Activated naive CD8-positive, alpha-beta T cell (primary cell): ENCODE results near the gene FARP1.
"Not testable (repeated sequence)": the region's sequence is repeated elsewhere in the genome, so short reads cannot be mapped to it uniquely, and the experiment has no call there.

Experiments
- H3K27ac Mint-ChIP-seq: one replicate; pipeline ENCODE4 v1.8.0; 2021; ENCODE audit warnings: mixed read lengths
- H3K27me3 Mint-ChIP-seq: one replicate; pipeline ENCODE4 v1.8.0; 2021; ENCODE audit warnings: mixed read lengths
- H3K36me3 Mint-ChIP-seq: one replicate; pipeline ENCODE4 v1.8.0; 2021; ENCODE audit warnings: mixed read lengths
- H3K4me1 Mint-ChIP-seq: one replicate; pipeline ENCODE4 v1.8.0; 2021; ENCODE audit warnings: low read depth, mixed read lengths
- H3K4me3 Mint-ChIP-seq: one replicate; pipeline ENCODE4 v1.8.0; 2021; ENCODE audit warnings: mild to moderate bottlenecking, mixed read lengths
- H3K9me3 Mint-ChIP-seq: one replicate; pipeline ENCODE4 v1.8.0; 2021; ENCODE audit warnings: low read depth, mixed read lengths

The FARP1 gene

DNA sequence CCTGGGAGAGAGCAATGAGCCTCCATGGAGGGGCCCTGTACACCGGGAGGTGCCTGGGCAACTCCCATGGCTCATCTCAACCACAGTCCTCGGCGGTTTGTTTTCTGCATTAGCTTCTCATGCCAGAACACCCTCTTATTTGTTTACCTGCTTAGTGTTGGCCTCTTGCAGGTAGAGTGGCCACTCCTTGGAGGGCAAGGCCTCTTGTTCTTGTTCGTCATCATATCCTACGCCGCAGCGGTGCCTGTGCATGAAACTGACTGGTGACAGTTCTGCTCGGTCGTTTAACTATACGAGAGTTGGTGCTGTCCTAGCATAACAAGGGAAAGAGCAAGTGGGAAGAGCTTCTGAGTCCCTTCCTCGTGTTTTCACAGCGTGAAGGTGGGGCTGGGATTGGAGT lies 74.7 kb downstream of the FARP1 start:
- no peaks in the 10 kb centered on the region for H3K9me3 Mint-ChIP-seq
- no peak overlapping the region for H3K27ac Mint-ChIP-seq
- no peak overlapping the region for H3K4me3 Mint-ChIP-seq
- no peaks in the 10 kb centered on the region for H3K36me3 Mint-ChIP-seq
- peaks cover 4% of the 10 kb centered on the region for H3K27me3 Mint-ChIP-seq
- no peaks in the 10 kb centered on the region for H3K4me1 Mint-ChIP-seq

DNA sequence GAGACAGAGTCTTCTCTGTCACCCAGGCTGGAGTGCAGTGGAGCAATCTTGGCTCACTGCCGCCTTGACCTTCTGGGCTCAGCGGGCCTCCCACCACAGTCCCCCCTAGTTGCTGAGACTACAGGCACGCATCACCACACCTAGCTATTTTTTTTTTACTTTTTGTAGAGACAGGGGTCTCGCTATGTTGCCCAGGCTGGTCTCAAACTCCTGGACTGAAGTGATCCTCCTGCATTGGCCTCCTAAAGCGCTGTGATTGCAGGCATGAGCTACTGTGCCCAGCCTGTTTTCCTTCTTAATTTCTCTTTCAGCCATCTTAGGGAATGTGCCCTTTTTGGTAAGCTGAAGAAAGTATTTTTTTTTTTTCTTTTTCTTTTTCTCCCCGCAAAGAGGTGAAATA lies 76.8 kb downstream of the FARP1 start:
- no peaks in the 10 kb centered on the region for H3K36me3 Mint-ChIP-seq
- no peaks in the 10 kb centered on the region for H3K4me1 Mint-ChIP-seq
- H3K4me3 Mint-ChIP-seq, result no peak overlapping the region
- no peak overlapping the region for H3K27ac Mint-ChIP-seq
- H3K27me3 Mint-ChIP-seq, result peaks cover 5% of the 10 kb centered on the region
- H3K9me3 Mint-ChIP-seq, result no peaks in the 10 kb centered on the region

DNA sequence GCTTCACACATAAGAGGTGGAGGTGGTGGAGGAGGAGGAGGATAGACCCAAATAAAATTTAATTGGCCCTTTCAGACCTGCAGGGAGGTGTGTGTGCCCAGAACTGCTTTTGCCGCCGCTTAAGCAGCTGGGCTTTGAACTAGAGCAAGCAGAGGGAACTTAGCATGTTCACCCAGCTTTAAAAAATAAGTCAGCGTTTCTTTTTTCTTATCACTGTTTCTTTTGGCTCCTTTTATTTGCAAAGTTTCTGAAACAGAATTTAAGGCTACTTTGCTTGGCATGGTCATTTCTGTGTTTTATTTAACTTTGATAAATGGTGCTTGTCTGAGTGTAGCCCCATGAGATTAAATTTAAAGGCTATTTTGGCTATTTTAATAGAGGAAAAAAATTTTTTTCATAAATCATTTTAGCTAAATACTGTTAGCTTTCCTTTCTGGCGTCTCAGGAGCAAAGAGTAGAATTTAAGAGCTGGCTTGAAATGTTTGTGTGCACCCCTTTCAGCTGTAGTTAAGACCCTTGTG lies 77.4 kb downstream of the FARP1 start:
- Mint-ChIP-seq H3K9me3 (no peaks in the 10 kb centered on the region), H3K36me3 (no peaks in the 10 kb centered on the region), H3K4me3 (no peak overlapping the region), H3K4me1 (no peaks in the 10 kb centered on the region), H3K27ac (no peak overlapping the region), H3K27me3 (peaks cover 5% of the 10 kb centered on the region)

DNA sequence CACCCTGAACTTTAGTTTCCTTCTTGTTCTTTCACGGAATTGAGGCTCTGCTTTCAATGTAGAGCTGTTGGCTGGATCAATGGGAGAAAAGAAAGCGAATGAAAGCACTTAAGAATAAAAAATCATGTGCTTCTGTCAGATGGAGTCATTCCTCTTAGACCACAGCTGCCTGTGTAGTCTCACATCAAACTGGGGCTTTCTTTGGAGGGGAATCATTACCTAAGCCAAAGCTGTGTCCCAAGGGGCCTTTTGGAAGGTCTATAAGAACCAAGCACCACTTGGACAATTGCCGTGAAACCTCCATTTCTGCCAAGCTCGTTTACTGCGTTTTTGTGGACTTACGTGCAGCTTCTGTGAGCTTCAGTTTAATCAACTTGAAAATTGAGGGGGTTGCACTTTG lies 78.3 kb downstream of the FARP1 start:
- Mint-ChIP-seq H3K4me3 (no peak overlapping the region), H3K9me3 (no peaks in the 10 kb centered on the region), H3K36me3 (no peaks in the 10 kb centered on the region), H3K27ac (no peak overlapping the region), H3K27me3 (peaks cover 5% of the 10 kb centered on the region), H3K4me1 (no peaks in the 10 kb centered on the region)

DNA sequence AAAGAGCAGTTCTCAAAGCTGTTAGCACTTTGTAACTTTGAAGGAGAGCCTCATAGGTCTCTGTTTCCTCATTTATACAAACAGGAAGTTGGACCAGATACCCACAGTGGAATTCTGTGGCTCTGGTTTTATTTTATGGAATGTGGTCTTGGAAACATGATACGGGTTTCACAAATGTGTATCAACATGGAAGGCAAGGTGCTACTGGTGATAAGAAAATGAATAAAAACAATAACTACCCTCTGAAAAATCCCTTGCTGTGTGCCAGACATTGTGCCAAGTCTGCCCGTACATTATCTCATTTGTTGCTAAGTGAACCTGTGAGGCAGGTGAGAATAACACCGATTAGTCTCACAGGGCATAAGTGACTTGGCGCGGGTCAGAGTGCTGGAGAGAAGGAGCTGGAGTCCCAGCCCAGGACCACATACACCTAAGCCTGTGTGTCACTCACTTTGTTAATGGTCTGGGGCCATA lies 79.2 kb downstream of the FARP1 start:
- H3K4me3 Mint-ChIP-seq, result no peak overlapping the region
- H3K4me1 Mint-ChIP-seq, result no peaks in the 10 kb centered on the region
- no peaks in the 10 kb centered on the region for H3K9me3 Mint-ChIP-seq
- peaks cover 5% of the 10 kb centered on the region for H3K27me3 Mint-ChIP-seq
- no peak overlapping the region for H3K27ac Mint-ChIP-seq
- H3K36me3 Mint-ChIP-seq, result no peaks in the 10 kb centered on the region

DNA sequence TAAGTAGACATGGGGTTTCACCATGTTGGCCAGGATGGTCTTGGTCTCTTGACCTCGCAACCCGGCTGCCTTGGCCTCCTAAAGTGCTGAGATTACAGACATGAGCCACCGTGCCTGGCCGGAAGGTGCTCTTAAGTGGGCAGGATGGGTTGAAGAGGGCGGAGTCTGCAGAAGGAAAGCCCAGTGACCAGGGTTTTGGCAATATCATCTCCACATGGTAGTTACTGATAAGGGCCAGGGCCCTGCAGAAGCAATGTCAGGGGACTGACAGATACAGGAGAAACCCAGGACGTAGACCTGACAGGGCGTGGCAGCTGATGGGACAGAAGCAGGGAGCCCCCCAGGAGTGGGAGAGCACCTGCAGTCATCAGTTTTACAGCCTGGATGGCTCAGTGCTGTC lies 79.9 kb downstream of the FARP1 start:
- H3K9me3 Mint-ChIP-seq, result no peaks in the 10 kb centered on the region
- H3K4me1 Mint-ChIP-seq, result no peaks in the 10 kb centered on the region
- no peaks in the 10 kb centered on the region for H3K36me3 Mint-ChIP-seq
- H3K27ac Mint-ChIP-seq, result no peak overlapping the region
- peaks cover 5% of the 10 kb centered on the region for H3K27me3 Mint-ChIP-seq
- H3K4me3 Mint-ChIP-seq, result no peak overlapping the region

DNA sequence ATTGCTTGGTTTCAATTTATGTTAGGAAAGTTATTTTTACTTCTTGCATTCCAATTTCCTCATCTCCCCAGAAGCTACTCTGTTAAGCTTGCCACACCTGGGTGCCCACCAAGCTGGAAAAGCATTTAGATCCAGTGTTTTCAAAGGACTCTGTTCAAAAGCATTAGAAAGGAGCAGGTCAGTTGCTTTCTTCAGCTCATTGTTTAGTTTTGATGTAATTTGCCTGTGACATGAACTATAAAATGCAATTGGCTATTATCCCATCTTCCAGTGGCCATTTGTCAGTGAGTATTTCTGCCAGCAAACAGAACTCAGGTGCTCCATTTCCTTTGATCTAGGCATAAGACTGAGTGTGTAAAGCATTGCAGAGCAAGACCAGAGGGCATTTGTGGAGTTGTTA lies 80.8 kb downstream of the FARP1 start:
- Mint-ChIP-seq H3K36me3 (no peaks in the 10 kb centered on the region), H3K4me1 (no peaks in the 10 kb centered on the region), H3K4me3 (no peak overlapping the region), H3K27ac (no peak overlapping the region), H3K9me3 (no peaks in the 10 kb centered on the region), H3K27me3 (peaks cover 5% of the 10 kb centered on the region)

DNA sequence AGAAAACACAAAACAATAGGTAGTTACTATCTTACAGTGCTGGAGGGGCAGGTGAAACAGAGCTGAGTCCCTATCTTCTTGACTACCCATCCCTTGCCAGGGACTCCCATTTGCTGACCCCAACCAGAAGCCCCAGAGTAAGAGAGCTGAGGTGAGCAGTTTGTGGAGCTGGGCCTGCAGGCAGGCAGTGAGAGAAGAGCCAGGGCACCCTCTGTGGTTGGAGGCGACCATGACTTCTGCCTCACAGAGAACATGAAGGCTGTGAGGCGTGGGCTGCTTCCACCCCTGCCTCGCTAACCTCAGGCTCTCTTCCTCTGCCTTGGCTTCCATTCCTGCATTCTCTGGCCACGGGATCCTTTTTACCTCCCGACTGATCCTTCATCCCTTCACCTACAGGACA lies 81.7 kb downstream of the FARP1 start:
- no peak overlapping the region for H3K27ac Mint-ChIP-seq
- H3K4me1 Mint-ChIP-seq, result no peaks in the 10 kb centered on the region

DNA sequence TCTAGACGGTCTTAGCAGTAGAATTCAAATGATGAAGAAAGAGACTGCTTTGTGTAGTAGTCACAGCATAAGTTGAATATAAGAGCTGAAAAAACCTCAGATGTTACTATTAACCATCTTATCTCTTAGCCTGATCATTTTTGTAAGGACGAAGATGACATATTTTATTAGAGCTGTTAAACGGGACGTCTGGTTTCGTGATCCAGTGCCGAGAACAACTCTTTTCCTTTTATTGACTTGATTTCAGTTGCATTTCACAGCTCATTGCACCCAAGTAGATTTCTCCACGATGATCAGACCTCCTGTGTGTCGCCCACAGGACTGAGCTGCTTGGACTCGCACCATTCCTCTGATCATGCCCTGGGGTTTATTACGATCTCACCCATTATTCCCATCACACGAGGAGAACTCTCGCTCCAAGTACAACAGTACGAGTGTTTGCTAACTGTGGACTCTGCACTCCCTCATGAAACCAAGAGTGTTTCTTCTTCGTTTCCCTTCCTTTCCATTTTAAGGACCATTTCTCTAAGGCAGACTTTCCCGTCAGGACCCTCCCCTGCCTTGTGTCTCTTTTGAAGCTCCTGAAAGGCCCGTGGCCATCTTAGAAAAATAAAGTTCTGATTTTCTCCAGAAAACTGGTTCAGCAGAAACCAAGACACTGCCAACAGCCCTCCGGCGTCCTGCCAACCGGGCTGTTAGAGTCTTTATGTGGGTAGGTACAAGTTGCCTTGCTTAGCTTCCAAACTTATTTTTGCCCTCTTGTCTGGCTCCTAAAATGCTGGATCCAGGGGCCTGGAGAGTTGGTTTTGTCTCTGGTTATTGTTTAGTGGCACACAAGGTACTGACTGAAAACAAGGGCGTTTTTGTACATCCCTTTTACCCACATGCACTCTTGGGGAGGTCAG lies 82.4 kb downstream of the FARP1 start:
- no peaks in the 10 kb centered on the region for H3K36me3 Mint-ChIP-seq
- H3K27me3 Mint-ChIP-seq, result peaks cover 5% of the 10 kb centered on the region
- no peak overlapping the region for H3K4me3 Mint-ChIP-seq
- no peaks in the 10 kb centered on the region for H3K9me3 Mint-ChIP-seq
- no peak overlapping the region for H3K27ac Mint-ChIP-seq
- H3K4me1 Mint-ChIP-seq, result no peaks in the 10 kb centered on the region

More for the DNA sequence above, 81.7 kb downstream of the FARP1 start:
- H3K9me3 Mint-ChIP-seq, result no peaks in the 10 kb centered on the region
- H3K27me3 Mint-ChIP-seq, result peaks cover 5% of the 10 kb centered on the region
- no peak overlapping the region for H3K4me3 Mint-ChIP-seq
- no peaks in the 10 kb centered on the region for H3K36me3 Mint-ChIP-seq

DNA sequence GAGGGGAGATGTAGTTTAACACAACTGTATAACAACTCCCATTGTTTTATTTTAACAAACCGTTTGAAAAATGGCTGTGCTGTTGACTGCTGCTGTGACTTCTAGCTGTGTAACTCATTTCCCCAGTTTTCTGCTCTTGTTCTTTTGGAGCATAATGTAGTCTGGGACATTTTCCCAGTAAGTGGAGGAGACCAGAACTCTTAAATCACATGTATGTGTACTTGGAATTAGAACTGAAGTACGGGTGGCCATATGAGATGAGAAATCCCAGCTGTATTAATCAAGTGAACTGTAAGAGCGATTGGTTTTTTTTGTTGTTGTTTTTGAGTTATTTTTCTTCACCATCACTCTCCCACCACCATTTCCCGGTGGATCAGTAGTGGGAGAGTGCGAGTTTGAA lies 83.6 kb downstream of the FARP1 start:
- H3K36me3 Mint-ChIP-seq, result no peaks in the 10 kb centered on the region
- H3K4me3 Mint-ChIP-seq, result no peak overlapping the region
- H3K9me3 Mint-ChIP-seq, result peaks cover 5% of the 10 kb centered on the region
- H3K27ac Mint-ChIP-seq, result no peak overlapping the region
- H3K4me1 Mint-ChIP-seq, result no peaks in the 10 kb centered on the region
- H3K27me3 Mint-ChIP-seq, result peaks cover 5% of the 10 kb centered on the region

DNA sequence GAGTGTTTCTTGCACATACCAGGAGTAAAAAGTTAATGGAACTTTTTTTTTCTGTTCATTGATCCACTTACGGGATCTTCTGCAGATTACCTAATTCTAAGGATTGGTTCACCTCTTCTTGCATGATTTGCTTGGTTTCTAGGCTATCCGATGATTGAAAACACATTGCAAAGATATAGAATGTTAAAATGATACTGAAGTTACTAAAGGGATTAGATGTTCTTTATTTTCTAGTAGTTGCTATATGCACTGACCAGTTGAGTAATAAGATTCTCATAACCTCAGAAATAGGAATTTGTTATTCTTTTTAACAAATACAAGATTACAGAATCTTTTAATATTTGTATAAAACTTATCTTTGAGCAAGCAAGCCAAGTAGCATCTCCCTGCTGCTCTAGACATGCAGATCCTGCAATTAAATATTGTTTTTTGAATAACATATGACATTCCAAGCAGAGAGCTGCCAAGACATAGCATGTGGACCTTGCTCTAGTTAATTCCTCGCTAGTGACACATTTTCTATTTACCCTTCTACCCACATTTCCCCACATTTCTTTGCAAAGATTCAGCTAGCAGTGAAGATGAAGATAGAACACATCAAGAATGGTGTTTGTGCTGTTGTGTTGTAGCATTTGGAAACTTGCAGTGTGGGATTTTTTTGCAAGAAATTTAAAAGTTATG lies 85.9 kb downstream of the FARP1 start:
- Mint-ChIP-seq H3K27ac (no peak overlapping the region), H3K36me3 (no peaks in the 10 kb centered on the region), H3K4me3 (no peak overlapping the region), H3K4me1 (no peaks in the 10 kb centered on the region), H3K27me3 (peaks cover 1% of the 10 kb centered on the region), H3K9me3 (peaks cover 5% of the 10 kb centered on the region)

DNA sequence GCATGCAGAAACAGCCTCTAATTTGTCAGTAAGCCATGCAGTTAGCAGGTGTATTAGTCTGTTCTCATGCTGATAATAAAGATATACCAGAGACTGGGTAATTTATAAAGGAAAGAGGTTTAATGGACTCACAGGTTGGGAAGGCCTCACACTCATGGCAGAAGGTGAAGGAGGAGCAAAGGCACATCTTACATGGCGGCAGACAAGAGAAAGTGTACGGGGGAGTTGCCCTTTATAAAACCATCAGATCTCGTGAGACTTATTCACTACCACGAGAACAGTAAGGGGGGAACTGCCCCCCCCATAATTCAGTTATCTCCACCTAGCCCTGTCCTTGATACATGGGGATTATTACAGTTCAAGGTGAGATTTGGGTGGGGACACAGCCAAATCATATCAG lies 87.9 kb downstream of the FARP1 start:
- H3K4me1 Mint-ChIP-seq, H3K4me3 Mint-ChIP-seq, H3K9me3 Mint-ChIP-seq, H3K27me3 Mint-ChIP-seq, H3K36me3 Mint-ChIP-seq, H3K27ac Mint-ChIP-seq: not testable (repeated sequence)

DNA sequence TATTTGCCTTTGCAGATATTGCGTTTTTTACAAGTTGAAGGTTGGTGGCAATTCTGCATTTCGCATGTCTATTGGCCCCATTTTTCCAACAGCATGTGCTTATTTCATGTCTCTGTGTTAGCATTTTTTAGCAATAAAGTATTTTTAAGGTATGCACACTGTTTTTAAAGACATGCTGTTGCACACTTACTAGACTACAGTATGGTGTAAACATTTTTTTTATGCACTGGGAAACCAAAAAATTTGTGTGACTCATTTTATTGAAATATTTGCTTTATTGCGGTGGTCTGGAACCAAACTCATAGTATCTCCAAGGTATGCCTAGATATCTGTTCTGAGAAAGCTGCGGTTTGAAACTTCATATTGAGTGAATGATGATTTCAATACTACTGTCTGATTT lies 89.6 kb downstream of the FARP1 start:
- Mint-ChIP-seq H3K9me3 (peaks cover 5% of the 10 kb centered on the region), H3K36me3 (no peaks in the 10 kb centered on the region), H3K4me1 (no peaks in the 10 kb centered on the region), H3K27me3 (no peaks in the 10 kb centered on the region), H3K4me3 (no peak overlapping the region), H3K27ac (no peak overlapping the region)

DNA sequence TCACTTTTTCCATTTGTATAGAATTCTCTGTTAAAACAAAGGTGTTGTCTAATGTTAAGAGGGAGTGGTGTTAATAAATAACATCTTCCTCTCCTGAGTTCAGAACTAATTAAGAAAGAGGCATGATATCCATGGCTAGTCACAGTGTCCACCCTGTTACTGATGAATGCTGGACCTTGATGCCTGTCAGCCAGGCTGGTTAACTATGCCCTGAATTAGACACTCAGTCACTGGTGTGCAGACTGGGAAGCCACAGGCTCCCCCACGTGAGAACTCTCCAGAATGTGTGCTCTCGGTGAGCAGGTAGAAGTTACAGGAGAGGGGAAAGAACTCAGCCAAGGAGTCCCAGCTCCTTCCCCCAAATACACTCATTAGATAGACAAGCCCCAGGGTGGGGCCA lies 90.2 kb downstream of the FARP1 start:
- Mint-ChIP-seq H3K36me3 (no peaks in the 10 kb centered on the region), H3K27ac (no peak overlapping the region), H3K9me3 (peaks cover 5% of the 10 kb centered on the region), H3K4me1 (no peaks in the 10 kb centered on the region), H3K27me3 (no peaks in the 10 kb centered on the region), H3K4me3 (no peak overlapping the region)

DNA sequence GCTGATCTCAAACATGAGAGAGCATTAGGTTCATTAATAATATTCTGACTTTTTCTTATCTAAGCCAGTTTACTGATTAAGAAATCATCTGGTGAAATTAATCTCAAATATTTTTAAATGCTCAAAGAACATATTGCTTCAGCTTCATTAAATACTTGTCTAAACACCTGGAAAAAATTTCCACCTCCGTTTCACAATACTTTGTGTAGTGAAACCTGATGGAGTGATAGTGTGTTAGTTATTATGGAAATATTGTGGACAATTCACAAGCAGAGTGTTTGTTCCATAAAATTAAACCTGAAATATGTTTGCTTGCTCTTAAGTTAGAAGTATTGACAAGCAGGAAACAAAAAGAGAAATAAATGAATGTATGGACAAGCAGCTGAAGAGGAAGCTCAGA lies 91.5 kb downstream of the FARP1 start:
- H3K4me1 Mint-ChIP-seq, result no peaks in the 10 kb centered on the region
- no peaks in the 10 kb centered on the region for H3K27me3 Mint-ChIP-seq
- H3K27ac Mint-ChIP-seq, result no peak overlapping the region
- no peaks in the 10 kb centered on the region for H3K36me3 Mint-ChIP-seq
- H3K9me3 Mint-ChIP-seq, result peaks cover 5% of the 10 kb centered on the region
- no peak overlapping the region for H3K4me3 Mint-ChIP-seq
